Vagina (tissue), 2 donors: ENCODE data around the gene ABCC2. TPM values are rescaled to one million over a fixed set of nuclear protein-coding genes. Genes with fewer than 3 reads are reported as not detected.

ENCODE experiments used
- DNase-seq, 2 donors: peaks; one replicate each; pipeline ENCODE4 v3.0.0-alpha.2; 2017; ENCODE audit errors: extremely low spot score in 2 of 2
- H3K27ac ChIP-seq: fragments of 200-600 bp; sonication (generic); one replicate; pipeline ENCODE4 v1.5.1; 2019
- H3K27me3 ChIP-seq: fragments of 200-600 bp; sonication (generic); one replicate; pipeline ENCODE4 v1.5.1; 2019
- H3K36me3 ChIP-seq, 2 donors: fragments of 200-600 bp; sonication (generic); one replicate each; pipeline ENCODE4 v1.5.1; 2017 to 2019
- H3K4me1 ChIP-seq: fragments of 200-600 bp; sonication (generic); one replicate; pipeline ENCODE4 v1.5.1; 2019
- H3K4me3 ChIP-seq, 2 donors: fragments of 200-600 bp; sonication (generic); 1 replicate in 1 of 2; 2 replicates in 1 of 2; pipeline ENCODE4 v1.5.1; 2016 to 2019
- H3K9me3 ChIP-seq: fragments of 200-600 bp; sonication (generic); one replicate; pipeline ENCODE4 v1.5.1; 2019
- POLR2A ChIP-seq, 2 donors: fragments of 450-650 bp; IDR thresholded peaks; one replicate each; pipeline ENCODE4 v1.6.1; 2017; ENCODE audit warnings: antibody characterized with exemption in 2 of 2, mild to moderate bottlenecking in 2 of 2, moderate library complexity in 2 of 2
- POLR2AphosphoS5 ChIP-seq, 2 donors: sonication (generic); formaldehyde crosslinking; IDR thresholded peaks; one replicate each; pipeline ENCODE4 v1.9.0; 2017; ENCODE audit warnings: antibody characterized with exemption in 2 of 2, mild to moderate bottlenecking in 2 of 2, low read depth in 1 of 2; ENCODE audit not compliant: insufficient read depth in 1 of 2
- intact Hi-C: fragments of 100-400 bp; cut with DNase I; formaldehyde crosslinking; loops from one replicate; pipeline ENCODE4 v1.15.1; 2023
- total RNA-seq: library from RNA; depleted of rRNA; stranded (reverse); fragments of >200 nt; gene quantifications from one replicate; pipeline ENCODE4 v1.2.3, GENCODE V29; 2016
- TF ChIP-seq, protein P1 (sequence below), 3 experiments: fragments of 450-650 bp in 2 of 3; fragments of 200-600 bp in 1 of 3; sonication (generic) in 1 of 3; IDR thresholded peaks; one replicate each; pipeline ENCODE4 v1.5.1; 2017 to 2019; ENCODE audit warnings: antibody characterized with exemption in 3 of 3, mild to moderate bottlenecking in 2 of 3, moderate library complexity in 2 of 3

ABCC2 gene
- total RNA-seq, 1 donor from 2014 or later, result 1.7 TPM

DNA sequence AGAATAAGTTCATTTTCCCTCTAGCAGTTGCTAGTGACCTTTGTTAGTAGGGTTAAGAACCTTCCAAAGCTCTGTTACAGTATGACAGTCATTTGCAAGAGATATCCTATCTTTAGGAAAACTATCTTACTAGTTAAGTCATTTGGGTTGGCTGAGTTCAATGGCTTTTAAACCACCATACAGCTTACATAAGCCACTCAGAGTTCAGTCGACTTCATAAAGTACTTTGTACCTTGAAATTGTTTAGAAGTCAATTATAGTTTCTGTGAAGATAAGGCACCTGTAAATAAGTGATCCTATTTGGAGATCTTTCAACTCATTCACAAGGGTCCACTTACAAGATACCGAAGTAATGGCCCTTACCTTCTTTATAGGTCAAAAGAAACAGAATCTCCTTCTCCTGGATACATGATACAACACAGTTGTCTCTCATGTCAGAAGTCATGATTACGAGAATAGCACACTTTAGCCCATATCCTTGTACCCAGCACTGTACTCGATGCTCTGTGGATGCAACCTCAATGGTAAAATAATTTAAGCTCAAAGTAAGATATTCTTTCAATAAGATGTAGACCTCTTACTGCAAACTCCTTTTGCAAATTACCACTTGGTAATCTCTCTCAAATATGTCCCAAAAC lies 11.9 kb upstream of the ABCC2 start:
- DNase-seq, result no peak
- Histone ChIP-seq H3K4me3 (no peak overlapping the region), H3K36me3 (no peaks in the 10 kb centered on the region), H3K27ac (no peak overlapping the region), H3K4me1 (no peaks in the 10 kb centered on the region), H3K9me3 (no peaks in the 10 kb centered on the region), H3K27me3 (no peaks in the 10 kb centered on the region)
- intact Hi-C loops, result no loop called here
- TF ChIP-seq POLR2A (IDR thresholded peaks at IDR 0.05) (no peak), POLR2AphosphoS5 (IDR thresholded peaks at IDR 0.05; ENCODE audit: insufficient read depth in 1 of 2, low read depth in 1 of 2) (no peak)
- TF ChIP-seq, protein P1, sequence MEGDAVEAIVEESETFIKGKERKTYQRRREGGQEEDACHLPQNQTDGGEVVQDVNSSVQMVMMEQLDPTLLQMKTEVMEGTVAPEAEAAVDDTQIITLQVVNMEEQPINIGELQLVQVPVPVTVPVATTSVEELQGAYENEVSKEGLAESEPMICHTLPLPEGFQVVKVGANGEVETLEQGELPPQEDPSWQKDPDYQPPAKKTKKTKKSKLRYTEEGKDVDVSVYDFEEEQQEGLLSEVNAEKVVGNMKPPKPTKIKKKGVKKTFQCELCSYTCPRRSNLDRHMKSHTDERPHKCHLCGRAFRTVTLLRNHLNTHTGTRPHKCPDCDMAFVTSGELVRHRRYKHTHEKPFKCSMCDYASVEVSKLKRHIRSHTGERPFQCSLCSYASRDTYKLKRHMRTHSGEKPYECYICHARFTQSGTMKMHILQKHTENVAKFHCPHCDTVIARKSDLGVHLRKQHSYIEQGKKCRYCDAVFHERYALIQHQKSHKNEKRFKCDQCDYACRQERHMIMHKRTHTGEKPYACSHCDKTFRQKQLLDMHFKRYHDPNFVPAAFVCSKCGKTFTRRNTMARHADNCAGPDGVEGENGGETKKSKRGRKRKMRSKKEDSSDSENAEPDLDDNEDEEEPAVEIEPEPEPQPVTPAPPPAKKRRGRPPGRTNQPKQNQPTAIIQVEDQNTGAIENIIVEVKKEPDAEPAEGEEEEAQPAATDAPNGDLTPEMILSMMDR (IDR thresholded peaks at IDR 0.05), result no peak

DNA sequence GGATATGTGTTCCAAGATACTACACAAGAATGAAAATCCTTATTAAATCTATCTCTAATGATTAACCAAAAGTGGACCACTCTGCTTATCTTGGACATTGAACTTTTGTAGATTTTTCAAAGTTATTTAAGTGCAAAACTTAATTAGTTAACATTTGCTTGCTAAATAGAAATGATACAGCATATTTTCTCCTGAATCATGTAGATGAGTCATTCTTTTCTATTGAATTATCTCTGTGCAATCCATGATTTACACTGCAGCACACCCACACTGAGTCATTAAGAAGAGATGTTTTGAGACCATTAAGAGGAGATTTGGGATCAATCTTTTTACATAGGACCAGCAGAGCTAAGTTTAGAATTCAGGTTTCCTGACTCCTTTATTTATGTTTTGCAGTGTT lies 6.6 kb upstream of the ABCC2 start:
- H3K4me1 ChIP-seq, result no peaks in the 10 kb centered on the region
- TF ChIP-seq POLR2AphosphoS5 (IDR thresholded peaks at IDR 0.05; ENCODE audit: insufficient read depth in 1 of 2, low read depth in 1 of 2) (peak in 1 of 2 donors; percentile 83), POLR2A (IDR thresholded peaks at IDR 0.05) (no peak)
- TF ChIP-seq, protein P1 (IDR thresholded peaks at IDR 0.05), result no peak
- H3K9me3 ChIP-seq, result no peaks in the 10 kb centered on the region
- no peak overlapping the region for H3K4me3 ChIP-seq
- no peak for DNase-seq
- intact Hi-C loops, result no loop called here
- H3K27me3 ChIP-seq, result no peaks in the 10 kb centered on the region
- no peaks in the 10 kb centered on the region for H3K36me3 ChIP-seq
- no peak overlapping the region for H3K27ac ChIP-seq

DNA sequence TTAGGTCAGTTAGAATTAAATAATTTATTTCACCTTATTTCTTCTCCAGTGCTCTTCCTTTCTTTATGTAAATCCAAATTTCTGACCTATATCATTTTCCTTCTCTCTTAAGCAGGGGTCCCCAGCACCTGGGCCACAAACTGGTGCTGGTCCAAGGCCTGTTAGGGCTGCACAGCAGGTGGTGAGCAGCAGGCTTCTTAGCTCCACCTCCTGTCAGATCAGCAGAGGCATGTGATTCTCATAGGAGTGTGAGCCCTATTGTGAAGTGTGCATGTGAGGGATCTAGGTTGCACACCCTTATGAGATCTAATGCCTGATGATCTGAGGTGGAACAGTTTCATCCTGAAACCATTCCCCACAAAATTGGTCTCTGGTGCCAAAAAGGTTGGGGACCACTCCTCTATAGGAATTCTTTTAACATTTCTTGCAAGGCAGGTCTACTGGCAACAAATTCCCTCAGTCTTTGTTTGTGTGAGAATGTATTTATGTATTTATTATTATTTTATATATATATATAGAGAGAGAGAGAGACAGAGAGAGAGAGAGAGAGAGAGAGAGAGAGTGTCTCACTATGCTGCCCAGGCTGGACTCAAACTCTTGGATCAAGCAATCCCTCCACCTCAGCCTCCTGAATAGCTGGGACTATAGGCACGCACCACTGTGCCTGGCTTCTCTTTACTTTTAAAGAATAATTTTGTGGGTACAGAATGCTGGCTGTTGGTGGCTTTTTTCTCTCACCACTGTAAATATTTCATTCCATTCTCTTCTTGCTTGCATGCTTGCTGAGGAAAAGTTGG lies 4.3 kb upstream of the ABCC2 start:
- Histone ChIP-seq H3K36me3 (no peaks in the 10 kb centered on the region), H3K27ac (no peak overlapping the region), H3K4me1 (no peaks in the 10 kb centered on the region), H3K9me3 (no peaks in the 10 kb centered on the region), H3K4me3 (no peak overlapping the region), H3K27me3 (no peaks in the 10 kb centered on the region)
- no peak for TF ChIP-seq POLR2A (IDR thresholded peaks at IDR 0.05)
- intact Hi-C loops, result no loop called here
- no peak for DNase-seq

DNA sequence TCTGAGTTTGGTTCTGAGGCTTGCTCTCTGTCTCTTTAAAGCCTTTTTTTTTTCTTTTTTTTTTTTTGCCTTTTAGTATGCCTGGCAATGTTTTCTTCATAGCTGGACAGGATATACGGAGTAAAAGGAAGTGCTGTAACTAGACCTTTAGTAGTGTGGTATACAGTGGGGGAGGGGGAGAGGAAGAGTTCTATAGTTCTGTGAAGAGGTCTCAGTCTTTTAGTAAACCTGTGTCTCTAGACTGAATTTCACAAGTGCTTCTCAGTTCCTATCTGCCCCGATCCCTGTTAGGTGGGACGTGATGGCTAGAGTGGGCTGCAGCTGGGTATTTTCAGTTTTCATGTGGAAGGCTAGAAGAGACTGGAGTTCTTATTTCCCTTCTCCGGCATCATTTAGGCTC lies 3.1 kb upstream of the ABCC2 start:
- Histone ChIP-seq H3K27ac (peak overlapping the region; percentile 50), H3K27me3 (no peaks in the 10 kb centered on the region), H3K36me3 (no peaks in the 10 kb centered on the region), H3K9me3 (no peaks in the 10 kb centered on the region), H3K4me3 (no peak overlapping the region), H3K4me1 (no peaks in the 10 kb centered on the region)
- intact Hi-C loops, result no loop called here
- DNase-seq, result no peak
- TF ChIP-seq POLR2A (IDR thresholded peaks at IDR 0.05), result no peak
- TF ChIP-seq POLR2AphosphoS5 (IDR thresholded peaks at IDR 0.05; ENCODE audit: insufficient read depth in 1 of 2, low read depth in 1 of 2), result no peak
- TF ChIP-seq, protein P1 (IDR thresholded peaks at IDR 0.05), result no peak

DNA sequence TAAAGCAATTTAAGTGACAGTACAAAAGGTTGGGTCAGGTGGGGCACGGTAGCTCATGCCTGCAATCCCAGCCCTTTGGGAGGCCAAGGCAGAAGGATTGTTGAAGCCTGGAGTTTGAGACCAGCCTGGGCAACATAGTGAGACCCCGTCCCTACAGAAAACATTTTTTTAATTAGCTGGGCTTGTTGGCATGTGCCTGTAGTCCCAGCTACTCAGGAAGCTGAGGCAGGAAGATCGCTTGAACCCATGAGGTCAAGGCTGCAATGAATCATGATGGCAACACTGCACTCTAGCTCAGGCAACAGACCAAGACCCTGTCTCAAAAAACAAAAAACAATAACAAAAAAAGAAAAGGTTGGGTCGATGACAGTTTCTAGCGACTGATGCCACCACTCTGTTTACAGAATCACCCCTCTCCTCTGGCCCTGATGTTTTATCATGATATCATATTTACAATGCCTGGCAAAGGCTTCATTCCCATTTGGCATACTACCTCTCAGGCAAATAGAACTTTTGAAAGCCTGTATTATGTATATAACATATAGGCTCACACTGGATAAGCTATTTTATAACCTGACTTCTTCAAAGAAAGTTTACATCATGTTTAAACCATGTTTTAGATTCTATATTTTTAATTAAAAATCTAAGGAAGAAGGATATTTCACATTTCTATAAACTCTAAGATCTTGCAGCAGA lies 558 bp upstream of the ABCC2 start:
- Histone ChIP-seq H3K4me3 (no peak overlapping the region), H3K27ac (no peak overlapping the region), H3K36me3 (no peaks in the 10 kb centered on the region), H3K9me3 (no peaks in the 10 kb centered on the region), H3K4me1 (no peaks in the 10 kb centered on the region), H3K27me3 (no peaks in the 10 kb centered on the region)
- intact Hi-C loops, result no loop called here
- no peak for TF ChIP-seq POLR2A (IDR thresholded peaks at IDR 0.05)
- TF ChIP-seq, protein P1 (IDR thresholded peaks at IDR 0.05), result no peak
- TF ChIP-seq POLR2AphosphoS5 (IDR thresholded peaks at IDR 0.05; ENCODE audit: insufficient read depth in 1 of 2, low read depth in 1 of 2), result no peak
- DNase-seq, result no peak
